CD4-positive, alpha-beta T cell (primary cell): ENCODE data around the gene PGS1. TPM values are rescaled to one million over a fixed set of nuclear protein-coding genes. Genes with fewer than 3 reads are reported as not detected.

ENCODE experiments used
- ATAC-seq: fragments of 200-7000 bp; cut with Tn5 transposase; one replicate; pipeline ENCODE4 v1.10.0; 2022; ENCODE audit warnings: mild to moderate bottlenecking; ENCODE audit not compliant: poor library complexity
- CTCF ChIA-PET: fragments of 350-600 bp; sonication (Branson Sonifier 250); formaldehyde crosslinking; loops from one replicate; lab custom pipeline; 2021; ENCODE audit warnings: antibody characterized with exemption, inconsistent platforms; lab: Charles Lee
- POLR2A ChIA-PET: fragments of 350-600 bp; sonication (Branson Sonifier 250); formaldehyde crosslinking; loops from one replicate; lab custom pipeline; 2021; ENCODE audit warnings: antibody characterized with exemption, inconsistent platforms; lab: Charles Lee
- DNase-seq, 14 experiments: peaks; one replicate each; pipeline ENCODE4 v3.0.0-alpha.2; 2013 to 2020; ENCODE audit warnings: mixed read lengths in 2 of 14
- H3K27ac ChIP-seq, 2 donors: one replicate each; pipeline versions ENCODE4 v1.5.1 to v1.7.0; 2013; ENCODE audit warnings: low read length in 2 of 2, low read depth in 1 of 2, mild to moderate bottlenecking in 1 of 2
- H3K27me3 ChIP-seq, 2 experiments: 1 replicate in 1 of 2; 2 replicates in 1 of 2; pipeline versions ENCODE4 v1.6.1 to v1.7.0; 2013; ENCODE audit warnings: low read length in 2 of 2, control low read depth in 1 of 2, mild to moderate bottlenecking in 1 of 2, moderate library complexity in 1 of 2; ENCODE audit not compliant: insufficient read depth in 2 of 2, control insufficient read depth in 1 of 2
- H3K36me3 ChIP-seq: one replicate; pipeline ENCODE4 v1.6.1; 2013; ENCODE audit warnings: low read length, control low read depth; ENCODE audit not compliant: insufficient read depth
- H3K4me1 ChIP-seq: one replicate; pipeline ENCODE4 v1.6.1; 2013; ENCODE audit warnings: low read length, control low read depth; ENCODE audit not compliant: insufficient read depth
- H3K4me3 ChIP-seq: one replicate; pipeline ENCODE4 v1.5.1; 2013; ENCODE audit warnings: mild to moderate bottlenecking, low read length, moderate library complexity
- H3K9me3 ChIP-seq, 2 experiments: 1 replicate in 1 of 2; 2 replicates in 1 of 2; pipeline versions ENCODE4 v1.6.1 to v1.7.0; 2013; ENCODE audit warnings: low read length in 2 of 2, mild to moderate bottlenecking in 2 of 2, control low read depth in 1 of 2, moderate library complexity in 1 of 2; ENCODE audit not compliant: control insufficient read depth in 1 of 2, insufficient read depth in 1 of 2
- H3K27ac Mint-ChIP-seq: one replicate; pipeline ENCODE4 v1.8.0; 2020; ENCODE audit warnings: mixed read lengths
- H3K27me3 Mint-ChIP-seq: one replicate; pipeline ENCODE4 v1.8.0; 2021; ENCODE audit warnings: mixed read lengths
- H3K36me3 Mint-ChIP-seq: one replicate; pipeline ENCODE4 v1.8.0; 2021; ENCODE audit warnings: low read depth, mixed read lengths
- H3K4me1 Mint-ChIP-seq: one replicate; pipeline ENCODE4 v1.8.0; 2021; ENCODE audit warnings: low read depth, mixed read lengths
- H3K4me3 Mint-ChIP-seq: one replicate; pipeline ENCODE4 v1.8.0; 2020; ENCODE audit warnings: mild to moderate bottlenecking, mixed read lengths
- H3K9me3 Mint-ChIP-seq: one replicate; pipeline ENCODE4 v1.8.0; 2020; ENCODE audit warnings: mixed read lengths
- intact Hi-C, 2 experiments: fragments of 100-400 bp; cut with DNase I in 1 of 2; cut with micrococcal nuclease in 1 of 2; formaldehyde crosslinking; loops; one replicate each; pipeline versions ENCODE4 v1.15.1 to v1.9.0; 2023 to 2025; cut with DNase I, micrococcal nuclease
- total RNA-seq, 174 experiments: library from RNA in 2 of 174; stranded (reverse) in 2 of 174; gene quantifications; one replicate each; pipeline ENCODE4 v1.2.3 and lab custom pipeline; 2021 to 2026
- TF ChIP-seq, protein P1 (sequence below): fragments of 200-600 bp; IDR thresholded peaks from one replicate; pipeline ENCODE4 v1.8.0; 2022; ENCODE audit warnings: antibody characterized with exemption, mild to moderate bottlenecking

The PGS1 gene
- total RNA-seq, 2 experiments from 2014 or later = 40.9 to 45.3 TPM

DNA sequence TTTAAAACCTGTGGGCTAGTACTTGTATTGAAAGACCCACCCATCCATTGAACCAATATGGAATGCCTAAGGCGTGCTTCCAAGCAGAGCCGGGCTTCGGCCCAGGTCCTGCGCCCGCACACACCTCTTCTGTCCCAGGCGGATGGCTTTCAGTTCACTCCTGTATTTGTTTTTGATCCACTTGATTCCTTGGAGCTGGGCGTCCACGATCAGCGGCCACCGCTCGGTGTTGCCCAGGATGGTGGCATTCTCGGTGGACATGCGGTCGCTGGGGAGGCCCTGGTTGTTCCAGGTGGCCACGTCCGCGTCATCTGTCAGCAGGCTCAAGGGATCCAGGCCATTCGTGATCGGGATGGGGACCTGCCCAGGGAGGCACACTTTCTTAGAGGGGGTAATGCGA is 75.9 kb downstream of the PGS1 start:
- TF ChIP-seq, protein P1, sequence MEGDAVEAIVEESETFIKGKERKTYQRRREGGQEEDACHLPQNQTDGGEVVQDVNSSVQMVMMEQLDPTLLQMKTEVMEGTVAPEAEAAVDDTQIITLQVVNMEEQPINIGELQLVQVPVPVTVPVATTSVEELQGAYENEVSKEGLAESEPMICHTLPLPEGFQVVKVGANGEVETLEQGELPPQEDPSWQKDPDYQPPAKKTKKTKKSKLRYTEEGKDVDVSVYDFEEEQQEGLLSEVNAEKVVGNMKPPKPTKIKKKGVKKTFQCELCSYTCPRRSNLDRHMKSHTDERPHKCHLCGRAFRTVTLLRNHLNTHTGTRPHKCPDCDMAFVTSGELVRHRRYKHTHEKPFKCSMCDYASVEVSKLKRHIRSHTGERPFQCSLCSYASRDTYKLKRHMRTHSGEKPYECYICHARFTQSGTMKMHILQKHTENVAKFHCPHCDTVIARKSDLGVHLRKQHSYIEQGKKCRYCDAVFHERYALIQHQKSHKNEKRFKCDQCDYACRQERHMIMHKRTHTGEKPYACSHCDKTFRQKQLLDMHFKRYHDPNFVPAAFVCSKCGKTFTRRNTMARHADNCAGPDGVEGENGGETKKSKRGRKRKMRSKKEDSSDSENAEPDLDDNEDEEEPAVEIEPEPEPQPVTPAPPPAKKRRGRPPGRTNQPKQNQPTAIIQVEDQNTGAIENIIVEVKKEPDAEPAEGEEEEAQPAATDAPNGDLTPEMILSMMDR = no peak
- H3K27ac ChIP-seq = no peak overlapping the region
- no peaks in the 10 kb centered on the region for H3K36me3 ChIP-seq
- H3K4me1 Mint-ChIP-seq = no peaks in the 10 kb centered on the region
- no peaks in the 10 kb centered on the region for H3K36me3 Mint-ChIP-seq
- no peak overlapping the region for H3K4me3 Mint-ChIP-seq
- H3K4me3 ChIP-seq = no peak overlapping the region
- H3K9me3 ChIP-seq = no peaks in the 10 kb centered on the region
- H3K27me3 Mint-ChIP-seq = no peaks in the 10 kb centered on the region
- H3K27ac Mint-ChIP-seq = no peak overlapping the region
- H3K4me1 ChIP-seq = no peaks in the 10 kb centered on the region
- ChIA-PET POLR2A (no interaction called here), CTCF (no interaction called here)
- DNase-seq (no peak), ATAC-seq (no peak)
- no peaks in the 10 kb centered on the region for H3K9me3 Mint-ChIP-seq
- no peaks in the 10 kb centered on the region for H3K27me3 ChIP-seq
- intact Hi-C loops = no loop called here

DNA sequence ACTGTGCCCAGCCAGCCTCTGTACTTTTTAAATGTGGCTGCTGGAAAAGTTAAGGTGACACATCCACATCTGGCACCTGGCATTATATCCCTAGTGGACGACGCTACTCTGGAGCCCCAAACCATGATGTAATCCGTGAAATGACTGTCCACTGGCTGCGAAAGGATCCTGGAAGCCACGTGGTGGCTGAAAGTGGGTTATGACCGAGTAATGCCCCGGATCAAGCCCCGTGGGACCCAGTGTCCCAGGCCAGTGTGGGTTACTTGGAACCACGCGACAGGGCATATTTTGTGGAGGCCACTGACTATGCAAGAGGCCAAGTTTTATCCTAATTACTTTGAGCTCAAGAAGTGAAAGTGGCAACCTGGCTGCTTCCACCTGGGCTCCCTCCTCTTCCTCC is 79.6 kb downstream of the PGS1 start:
- ATAC-seq = no peak
- no peaks in the 10 kb centered on the region for H3K4me1 Mint-ChIP-seq
- no peak for DNase-seq
- no peaks in the 10 kb centered on the region for H3K9me3 Mint-ChIP-seq
- Histone ChIP-seq H3K27ac (no peak overlapping the region), H3K4me1 (no peaks in the 10 kb centered on the region), H3K36me3 (no peaks in the 10 kb centered on the region), H3K4me3 (no peak overlapping the region), H3K9me3 (no peaks in the 10 kb centered on the region), H3K27me3 (no peaks in the 10 kb centered on the region)
- H3K27me3 Mint-ChIP-seq = no peaks in the 10 kb centered on the region
- ChIA-PET POLR2A (no interaction called here), CTCF (no interaction called here)
- H3K36me3 Mint-ChIP-seq = no peaks in the 10 kb centered on the region
- no peak overlapping the region for H3K4me3 Mint-ChIP-seq
- no peak overlapping the region for H3K27ac Mint-ChIP-seq
- TF ChIP-seq, protein P1 = no peak
- intact Hi-C loops = no loop called here

- Histone ChIP-seq H3K36me3 (no peaks in the 10 kb centered on the region), H3K9me3 (no peaks in the 10 kb centered on the region), H3K27ac (no peak overlapping the region), H3K27me3 (no peaks in the 10 kb centered on the region), H3K4me3 (no peak overlapping the region), H3K4me1 (no peaks in the 10 kb centered on the region)
- Mint-ChIP-seq H3K27me3 (no peaks in the 10 kb centered on the region), H3K4me3 (no peak overlapping the region), H3K4me1 (no peaks in the 10 kb centered on the region), H3K9me3 (no peaks in the 10 kb centered on the region), H3K36me3 (no peaks in the 10 kb centered on the region), H3K27ac (no peak overlapping the region)
- CTCF ChIA-PET = no interaction called here
- no peak for DNase-seq
- no peak for ATAC-seq
- POLR2A ChIA-PET = no interaction called here
- TF ChIP-seq, protein P1 = no peak
- intact Hi-C loops = no loop called here
Observed at GRCh38 chr17:78458736-78459335, 80.4 kb downstream of the PGS1 start.
